NCI-H187 treated with DMSO at 0.1 percent for 48 hours (cell line): ENCODE measurements around the gene CORO2A.
A peak's percentile ranks its signal among the peaks of the same experiment; 100 is the strongest.
"Not testable (repeated sequence)": the region's sequence is repeated elsewhere in the genome, so short reads cannot be mapped to it uniquely, and the experiment has no call there.

Source experiments
- DNase-seq: peaks from one replicate; lab custom pipeline; 2025; lab: John Stamatoyannopoulos, UW

The CORO2A gene

GRCh38 chr9:98190757-98191105 lies 1.7 kb downstream of the CORO2A start:
- DNase-seq: no peak

GRCh38 chr9:98189412-98189811 lies 3.0 kb downstream of the CORO2A start:
- no peak for DNase-seq

- no peak for DNase-seq
Measured at GRCh38 chr9:98187926-98188325, 4.5 kb downstream of the CORO2A start.

GRCh38 chr9:98186236-98186635 lies 6.2 kb downstream of the CORO2A start:
- DNase-seq: no peak

- DNase-seq: no peak
Measured at GRCh38 chr9:98185611-98186171, 6.7 kb downstream of the CORO2A start.

GRCh38 chr9:98185021-98185567 lies 7.3 kb downstream of the CORO2A start:
- no peak for DNase-seq

- no peak for DNase-seq
Measured at GRCh38 chr9:98184326-98184725, 8.1 kb downstream of the CORO2A start.

- no peak for DNase-seq
Measured at GRCh38 chr9:98182889-98183599, 9.4 kb downstream of the CORO2A start.

GRCh38 chr9:98182069-98182820 lies 10.2 kb downstream of the CORO2A start:
- no peak for DNase-seq

- DNase-seq: no peak
Measured at GRCh38 chr9:98181746-98182068, 10.7 kb downstream of the CORO2A start.

- no peak for DNase-seq
Measured at GRCh38 chr9:98180996-98181395, 11.4 kb downstream of the CORO2A start.

- DNase-seq: no peak
Measured at GRCh38 chr9:98178874-98179850, 13.3 kb downstream of the CORO2A start.

- DNase-seq: no peak
Measured at GRCh38 chr9:98176391-98177259, 15.8 kb downstream of the CORO2A start.

GRCh38 chr9:98175762-98176161 lies 16.7 kb downstream of the CORO2A start:
- DNase-seq: no peak

- DNase-seq: no peak
Measured at GRCh38 chr9:98175028-98175569, 17.3 kb downstream of the CORO2A start.

GRCh38 chr9:98174502-98174918 lies 17.9 kb downstream of the CORO2A start:
- not testable (repeated sequence) for DNase-seq

GRCh38 chr9:98173181-98173580 lies 19.3 kb downstream of the CORO2A start:
- DNase-seq: no peak

- DNase-seq: peak; percentile 51
Measured at GRCh38 chr9:98172604-98173003, 19.8 kb downstream of the CORO2A start.

GRCh38 chr9:98171176-98171925 lies 21.1 kb downstream of the CORO2A start:
- no peak for DNase-seq

- no peak for DNase-seq
Measured at GRCh38 chr9:98168941-98169488, 23.4 kb downstream of the CORO2A start.
